Endodermal cell (in vitro differentiated cells): ENCODE data around the gene RNF220. TPM values are rescaled to one million over a fixed set of nuclear protein-coding genes. Genes with fewer than 3 reads are reported as not detected.
"Not testable (repeated sequence)": the region's sequence is repeated elsewhere in the genome, so short reads cannot be mapped to it uniquely, and the experiment has no call there.

Experiments
- DNase-seq: peaks from one replicate; pipeline ENCODE4 v3.0.0-alpha.2; 2017
- H3K27ac ChIP-seq: 2 replicates; pipeline ENCODE4 v1.5.1; 2013; ENCODE audit warnings: mild to moderate bottlenecking, low read depth, low read length, moderate library complexity
- H3K27me3 ChIP-seq: 2 replicates; pipeline ENCODE4 v1.6.1; 2013; ENCODE audit warnings: mild to moderate bottlenecking, low read length, moderate library complexity; ENCODE audit not compliant: insufficient read depth, control insufficient read depth, poor library complexity, severe bottlenecking
- H3K36me3 ChIP-seq: 2 replicates; pipeline ENCODE4 v1.7.0; 2013; ENCODE audit warnings: mild to moderate bottlenecking, low read length, moderate library complexity; ENCODE audit not compliant: control insufficient read depth, insufficient read depth
- H3K4me1 ChIP-seq: one replicate; pipeline ENCODE4 v1.7.0; 2013; ENCODE audit warnings: low read length; ENCODE audit not compliant: control insufficient read depth, insufficient read depth
- H3K4me3 ChIP-seq: 2 replicates; pipeline ENCODE4 v1.5.1; 2013; ENCODE audit warnings: mild to moderate bottlenecking, low read length, moderate library complexity
- H3K9ac ChIP-seq: 2 replicates; pipeline ENCODE4 v1.6.1; 2013; ENCODE audit warnings: mild to moderate bottlenecking, low read length, moderate library complexity; ENCODE audit not compliant: poor library complexity, severe bottlenecking; ENCODE audit errors: extremely low read depth
- H3K9me3 ChIP-seq: 2 replicates; pipeline ENCODE4 v1.6.1; 2013; ENCODE audit warnings: mild to moderate bottlenecking, low read length, moderate library complexity; ENCODE audit not compliant: control insufficient read depth
- H3K27ac Mint-ChIP-seq: 2 replicates; pipeline ENCODE4 v1.8.0; 2020; ENCODE audit warnings: mixed read lengths
- H3K27me3 Mint-ChIP-seq: 2 replicates; pipeline ENCODE4 v1.8.0; 2021; ENCODE audit warnings: mild to moderate bottlenecking, mixed read lengths; ENCODE audit not compliant: insufficient read depth
- H3K36me3 Mint-ChIP-seq: 2 replicates; pipeline ENCODE4 v1.8.0; 2020; ENCODE audit warnings: low read depth, mixed read lengths
- H3K4me1 Mint-ChIP-seq: 2 replicates; pipeline ENCODE4 v1.8.0; 2020; ENCODE audit warnings: mixed read lengths
- H3K4me3 Mint-ChIP-seq: 2 replicates; pipeline ENCODE4 v1.8.0; 2020; ENCODE audit warnings: mild to moderate bottlenecking, moderate library complexity, mixed read lengths
- H3K9me3 Mint-ChIP-seq: 2 replicates; pipeline ENCODE4 v1.8.0; 2020; ENCODE audit warnings: mild to moderate bottlenecking, mixed read lengths
- WGBS, 2 experiments: methylation state at CpG; one replicate each; pipeline versions ENCODE4 v1.1.5 to v1.1.7; 2013; ENCODE audit warnings: missing lambda C conversion rate in 2 of 2, mixed read lengths in 1 of 2; ENCODE audit not compliant: insufficient coverage in 1 of 2, insufficient read length in 1 of 2; 5-methylcytosine and 5-hydroxymethylcytosine counted together
- total RNA-seq, 2 donors: library from RNA; stranded (reverse); fragmentation: NEBNext Ultra II Directional in 1 of 2; extraction: Animal tissue kit (Norgen Biotek cat#: 25700) in 1 of 2; gene quantifications; 2 replicates in 1 of 2; 3 replicates in 1 of 2; pipeline ENCODE4 v1.2.1, GENCODE V29; 2021
- TF ChIP-seq, protein P1 (sequence below): fragments of 200-600 bp; sonication (generic); conservative IDR thresholded peaks from 2 replicates; pipeline ENCODE4 v1.5.0; 2021; ENCODE audit warnings: antibody characterized with exemption, mild to moderate bottlenecking

Gene RNF220
- total RNA-seq, 2 donors from 2014 or later: 94.6 to 95.5 TPM

DNA sequence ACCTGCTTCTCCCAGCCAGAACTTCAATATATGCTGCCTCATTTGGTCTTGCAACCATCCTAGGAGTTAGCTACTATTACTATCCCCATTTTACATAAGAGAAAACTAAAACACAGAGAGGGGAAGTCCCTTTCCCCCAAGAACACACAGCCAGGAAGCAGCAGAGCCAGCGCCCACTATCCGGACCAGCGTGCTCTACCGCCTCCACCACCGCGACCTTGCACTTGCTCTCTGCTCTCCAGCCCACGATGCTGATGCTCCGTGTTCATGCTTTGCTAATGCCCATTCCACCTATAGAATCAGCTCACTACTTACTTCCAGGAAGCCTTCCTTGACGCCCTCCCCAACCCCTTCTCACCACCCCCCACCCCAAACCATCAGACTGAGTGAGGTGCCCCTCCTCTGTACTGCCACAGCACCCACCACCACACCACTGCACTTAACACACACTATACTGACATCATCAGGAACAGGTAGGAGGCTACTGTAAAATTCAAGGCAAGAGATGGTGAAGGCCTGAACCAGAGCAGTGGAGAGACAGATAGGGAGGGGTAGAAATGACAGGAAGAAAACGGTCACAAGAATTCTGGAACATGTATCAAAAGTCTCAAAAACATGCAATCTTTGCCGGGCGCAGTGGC is 259.8 kb downstream of the RNF220 start:
- no peak for DNase-seq
- H3K4me3 Mint-ChIP-seq: no peak overlapping the region
- TF ChIP-seq, protein P1, sequence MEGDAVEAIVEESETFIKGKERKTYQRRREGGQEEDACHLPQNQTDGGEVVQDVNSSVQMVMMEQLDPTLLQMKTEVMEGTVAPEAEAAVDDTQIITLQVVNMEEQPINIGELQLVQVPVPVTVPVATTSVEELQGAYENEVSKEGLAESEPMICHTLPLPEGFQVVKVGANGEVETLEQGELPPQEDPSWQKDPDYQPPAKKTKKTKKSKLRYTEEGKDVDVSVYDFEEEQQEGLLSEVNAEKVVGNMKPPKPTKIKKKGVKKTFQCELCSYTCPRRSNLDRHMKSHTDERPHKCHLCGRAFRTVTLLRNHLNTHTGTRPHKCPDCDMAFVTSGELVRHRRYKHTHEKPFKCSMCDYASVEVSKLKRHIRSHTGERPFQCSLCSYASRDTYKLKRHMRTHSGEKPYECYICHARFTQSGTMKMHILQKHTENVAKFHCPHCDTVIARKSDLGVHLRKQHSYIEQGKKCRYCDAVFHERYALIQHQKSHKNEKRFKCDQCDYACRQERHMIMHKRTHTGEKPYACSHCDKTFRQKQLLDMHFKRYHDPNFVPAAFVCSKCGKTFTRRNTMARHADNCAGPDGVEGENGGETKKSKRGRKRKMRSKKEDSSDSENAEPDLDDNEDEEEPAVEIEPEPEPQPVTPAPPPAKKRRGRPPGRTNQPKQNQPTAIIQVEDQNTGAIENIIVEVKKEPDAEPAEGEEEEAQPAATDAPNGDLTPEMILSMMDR: no peak
- H3K4me3 ChIP-seq: no peak overlapping the region
- 93 to 96% methylated on average over 9 to 12 of the region's 12 CpGs for WGBS, 2 experiments
- H3K27ac ChIP-seq: no peak overlapping the region
- H3K27ac Mint-ChIP-seq: no peak overlapping the region
- peaks cover 5% of the 10 kb centered on the region for H3K4me1 ChIP-seq
- H3K9ac ChIP-seq: no peak overlapping the region
- H3K36me3 Mint-ChIP-seq: peaks cover 5% of the 10 kb centered on the region
- no peaks in the 10 kb centered on the region for H3K27me3 Mint-ChIP-seq
- peaks cover 4% of the 10 kb centered on the region for H3K4me1 Mint-ChIP-seq
- H3K9me3 Mint-ChIP-seq: no peaks in the 10 kb centered on the region
- H3K27me3 ChIP-seq: no peaks in the 10 kb centered on the region
- H3K9me3 ChIP-seq: no peaks in the 10 kb centered on the region
- H3K36me3 ChIP-seq: no peaks in the 10 kb centered on the region

DNA sequence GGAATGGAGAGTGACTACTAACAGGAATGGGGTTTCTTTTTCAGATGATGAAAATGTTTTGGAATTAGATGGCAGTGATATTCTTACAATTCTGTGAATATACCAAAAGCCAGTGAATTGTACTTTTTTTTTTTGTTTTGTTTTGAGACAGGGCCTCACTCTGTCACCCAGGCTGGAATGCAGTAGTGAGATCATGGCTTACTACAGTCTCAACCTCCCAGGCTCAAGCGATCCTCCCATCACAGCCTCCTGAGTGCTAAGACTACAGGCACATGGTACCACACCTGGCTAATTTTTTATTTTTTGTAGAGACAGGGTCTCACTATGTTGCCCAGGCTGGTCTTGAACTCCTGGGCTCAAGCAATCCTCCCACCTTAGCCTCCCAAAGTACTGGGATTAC is 261.7 kb downstream of the RNF220 start:
- not testable (repeated sequence) for H3K9me3 Mint-ChIP-seq, H3K27ac ChIP-seq, H3K27ac Mint-ChIP-seq, H3K9me3 ChIP-seq, H3K4me3 Mint-ChIP-seq, H3K4me1 ChIP-seq, H3K36me3 ChIP-seq, H3K4me3 ChIP-seq, H3K9ac ChIP-seq, DNase-seq, H3K27me3 ChIP-seq, H3K27me3 Mint-ChIP-seq, H3K36me3 Mint-ChIP-seq, H3K4me1 Mint-ChIP-seq
- WGBS, 2 experiments: 87 to 100% methylated on average over 1 of the region's 1 CpG

DNA sequence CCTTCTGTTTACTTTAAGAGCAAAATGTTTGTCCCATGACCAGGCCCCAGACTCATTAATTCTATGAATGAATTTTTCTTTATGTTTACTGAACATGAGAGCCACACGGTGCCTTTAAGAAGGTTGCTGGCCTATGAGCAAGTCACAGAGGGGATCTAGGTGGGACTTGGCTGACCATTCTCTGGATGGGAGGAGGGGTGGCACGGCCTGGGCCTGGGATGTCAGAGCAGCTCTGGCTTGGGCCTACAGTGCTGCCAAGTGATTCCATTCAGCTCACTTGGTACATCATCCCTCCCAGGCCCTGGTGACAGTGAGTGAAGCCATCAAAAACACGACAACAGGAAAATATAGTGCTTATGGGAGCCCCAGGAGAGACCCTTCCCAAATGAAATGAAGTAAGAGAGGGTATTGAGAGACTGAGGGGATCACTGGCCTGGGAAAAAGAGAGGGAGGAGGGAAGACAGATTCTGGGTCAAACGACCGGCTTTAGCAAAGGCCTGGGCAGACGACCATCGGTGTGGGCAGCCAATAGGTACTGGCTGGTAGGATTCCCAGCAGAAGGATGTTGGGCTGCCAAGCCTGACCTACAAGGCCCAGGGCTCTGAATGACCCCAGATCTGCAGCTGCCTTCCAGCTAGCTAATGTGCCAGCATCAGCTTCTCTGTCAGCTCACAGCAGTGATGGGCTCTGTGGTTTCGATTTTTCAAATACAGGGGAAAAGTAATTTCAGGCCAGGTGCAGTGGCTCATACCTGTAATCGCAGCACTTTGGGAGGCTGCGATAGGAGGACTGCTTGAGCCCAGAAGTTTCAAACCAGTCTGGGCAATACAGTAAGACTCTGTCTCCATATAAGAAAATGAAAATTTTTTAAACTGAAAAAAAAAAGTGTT is 265.9 kb downstream of the RNF220 start:
- no peak overlapping the region for H3K27ac ChIP-seq
- H3K4me3 ChIP-seq: no peak overlapping the region
- Mint-ChIP-seq H3K36me3 (peaks cover 7% of the 10 kb centered on the region), H3K9me3 (no peaks in the 10 kb centered on the region), H3K27ac (no peak overlapping the region), H3K27me3 (no peaks in the 10 kb centered on the region), H3K4me1 (peaks cover 15% of the 10 kb centered on the region), H3K4me3 (no peak overlapping the region)
- TF ChIP-seq, protein P1: no peak
- no peaks in the 10 kb centered on the region for H3K9me3 ChIP-seq
- no peaks in the 10 kb centered on the region for H3K4me1 ChIP-seq
- H3K9ac ChIP-seq: no peak overlapping the region
- H3K27me3 ChIP-seq: no peaks in the 10 kb centered on the region
- H3K36me3 ChIP-seq: no peaks in the 10 kb centered on the region
- DNase-seq: no peak
- WGBS, 2 experiments: 91 to 95% methylated on average over 8 to 10 of the region's 10 CpGs
